Inferior parietal cortex (tissue), 1 donor: ENCODE measurements around the gene SHC2.
A peak's percentile ranks its signal among the peaks of the same experiment; 100 is the strongest.
"Not testable (repeated sequence)": the region's sequence is repeated elsewhere in the genome, so short reads cannot be mapped to it uniquely, and the experiment has no call there.

Source experiments
- DNase-seq: peaks from one replicate; pipeline ENCODE4 v3.0.0-alpha.2; 2016; ENCODE audit errors: extremely low spot score

The SHC2 gene

GRCh38 chr19:426725-427445, 33.9 kb downstream of the SHC2 start:
- DNase-seq, result peak; percentile 17

- no peak for DNase-seq
These were observed 35.8 kb downstream of the SHC2 start for GRCh38 chr19:425056-425455.

- DNase-seq, result no peak
These were observed 36.3 kb downstream of the SHC2 start for GRCh38 chr19:424546-424945.

- no peak for DNase-seq
These were observed 37.0 kb downstream of the SHC2 start for GRCh38 chr19:423691-424466.

- DNase-seq, result not testable (repeated sequence)
These were observed 38.0 kb downstream of the SHC2 start for GRCh38 chr19:422917-423226.

- DNase-seq, result no peak
These were observed 38.5 kb downstream of the SHC2 start for GRCh38 chr19:422213-422916.

GRCh38 chr19:419721-420515, 40.9 kb downstream of the SHC2 start:
- no peak for DNase-seq

- no peak for DNase-seq
These were observed 41.8 kb downstream of the SHC2 start for GRCh38 chr19:418761-419671.

GRCh38 chr19:416416-416815, 44.4 kb downstream of the SHC2 start:
- DNase-seq, result no peak

GRCh38 chr19:415292-415691, 45.5 kb downstream of the SHC2 start:
- DNase-seq, result no peak

GRCh38 chr19:413756-414420, 46.9 kb downstream of the SHC2 start:
- DNase-seq, result no peak

GRCh38 chr19:412356-413355, 48.2 kb downstream of the SHC2 start:
- DNase-seq, result no peak

GRCh38 chr19:411723-412355, 49.0 kb downstream of the SHC2 start:
- DNase-seq, result no peak

- DNase-seq, result not testable (repeated sequence)
These were observed 49.6 kb downstream of the SHC2 start for GRCh38 chr19:411121-411722.

- no peak for DNase-seq
These were observed 50.5 kb downstream of the SHC2 start for GRCh38 chr19:410243-410781.

- no peak for DNase-seq
These were observed 51.2 kb downstream of the SHC2 start for GRCh38 chr19:409516-410242.

GRCh38 chr19:408902-409515, 51.8 kb downstream of the SHC2 start, which contains the start of gene C2CD4C:
Gene C2CD4C (minus strand): TSS chr19:409147. CDS start chr19:408361, 786 bp downstream.
- DNase-seq, result no peak
